Peyer's patch (tissue), 4 donors: ENCODE data around the gene ERO1B.

Experiments used
- POLR2A ChIP-seq, 2 donors: fragments of 450-650 bp; IDR thresholded peaks; one replicate each; pipeline ENCODE4 v1.5.1; 2017; ENCODE audit warnings: antibody characterized with exemption in 2 of 2, mild to moderate bottlenecking in 2 of 2, moderate library complexity in 2 of 2
- TF ChIP-seq, protein P1 (sequence below), 6 experiments: fragments of 450-650 bp in 4 of 6; fragments of 200-600 bp in 2 of 6; sonication (generic) in 1 of 6; IDR thresholded peaks; one replicate each; pipeline ENCODE4 v1.5.1; 2017 to 2019; ENCODE audit warnings: antibody characterized with exemption in 6 of 6, mild to moderate bottlenecking in 3 of 6, moderate library complexity in 1 of 6

DNA sequence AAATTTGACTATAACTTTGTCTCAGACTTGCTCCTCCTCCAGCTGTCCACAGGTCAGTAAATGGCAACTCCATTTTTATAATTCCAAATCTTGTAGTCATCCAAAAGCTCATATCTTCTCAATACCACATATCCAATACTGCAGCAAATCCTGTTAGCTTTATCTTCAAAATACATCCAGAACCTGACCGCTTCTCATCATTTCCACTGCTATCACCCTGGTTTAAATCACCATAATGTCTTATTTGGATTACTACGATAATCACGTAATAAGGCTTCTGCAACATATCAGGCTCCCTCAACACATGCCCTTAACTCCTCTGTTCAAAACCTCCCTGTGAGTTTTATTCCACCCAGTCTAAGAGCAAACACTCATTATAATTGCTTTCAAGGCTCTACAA, 34.5 kb downstream of the ERO1B start:
- TF ChIP-seq, protein P1, sequence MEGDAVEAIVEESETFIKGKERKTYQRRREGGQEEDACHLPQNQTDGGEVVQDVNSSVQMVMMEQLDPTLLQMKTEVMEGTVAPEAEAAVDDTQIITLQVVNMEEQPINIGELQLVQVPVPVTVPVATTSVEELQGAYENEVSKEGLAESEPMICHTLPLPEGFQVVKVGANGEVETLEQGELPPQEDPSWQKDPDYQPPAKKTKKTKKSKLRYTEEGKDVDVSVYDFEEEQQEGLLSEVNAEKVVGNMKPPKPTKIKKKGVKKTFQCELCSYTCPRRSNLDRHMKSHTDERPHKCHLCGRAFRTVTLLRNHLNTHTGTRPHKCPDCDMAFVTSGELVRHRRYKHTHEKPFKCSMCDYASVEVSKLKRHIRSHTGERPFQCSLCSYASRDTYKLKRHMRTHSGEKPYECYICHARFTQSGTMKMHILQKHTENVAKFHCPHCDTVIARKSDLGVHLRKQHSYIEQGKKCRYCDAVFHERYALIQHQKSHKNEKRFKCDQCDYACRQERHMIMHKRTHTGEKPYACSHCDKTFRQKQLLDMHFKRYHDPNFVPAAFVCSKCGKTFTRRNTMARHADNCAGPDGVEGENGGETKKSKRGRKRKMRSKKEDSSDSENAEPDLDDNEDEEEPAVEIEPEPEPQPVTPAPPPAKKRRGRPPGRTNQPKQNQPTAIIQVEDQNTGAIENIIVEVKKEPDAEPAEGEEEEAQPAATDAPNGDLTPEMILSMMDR (IDR thresholded peaks at IDR 0.05), result no peak
- no peak for TF ChIP-seq POLR2A (IDR thresholded peaks at IDR 0.05)
